SK-N-MC (cell line): ENCODE results near the gene ELMO3.

Experiments used
- DNase-seq: peaks from one replicate; pipeline ENCODE4 v3.0.0-alpha.2; 2011; ENCODE audit warnings: low read depth, low spot score
- H3K27ac ChIP-seq: fragments of 200-600 bp; sonication (generic); 2 replicates; pipeline ENCODE4 v1.5.1; 2016; ENCODE audit warnings: mixed run types
- H3K36me3 ChIP-seq: fragments of 200-600 bp; sonication (generic); 2 replicates; pipeline ENCODE4 v1.6.1; 2017; ENCODE audit warnings: antibody characterized with exemption, low read length, mixed read lengths; ENCODE audit not compliant: insufficient read depth
- H3K4me3 ChIP-seq: fragments of 200-600 bp; sonication (generic); 2 replicates; pipeline ENCODE4 v1.5.1; 2016
- H3K9ac ChIP-seq: fragments of 200-600 bp; sonication (generic); 2 replicates; pipeline ENCODE4 v1.8.0; 2017; ENCODE audit warnings: mixed run types, mixed read lengths; ENCODE audit not compliant: insufficient read length
- H3K9me3 ChIP-seq: fragments of 200-600 bp; sonication (generic); 2 replicates; pipeline ENCODE4 v1.6.1; 2017; ENCODE audit warnings: low read depth, mild to moderate bottlenecking, antibody characterized with exemption, low read length, moderate library complexity, mixed read lengths
- EZH2 ChIP-seq: fragments of 200-600 bp; sonication (generic); IDR thresholded peaks from one replicate; pipeline ENCODE4 v1.6.1; 2017; ENCODE audit warnings: antibody characterized with exemption
- FOXP2 ChIP-seq: optimal IDR thresholded peaks from 2 replicates; pipeline ENCODE3; 2011; ENCODE audit warnings: mild to moderate bottlenecking, moderate library complexity; ENCODE audit not compliant: insufficient read depth; ENCODE audit errors: extremely low read length, control extremely low read depth
- POLR2AphosphoS5 ChIP-seq: IDR thresholded peaks from 2 replicates; pipeline ENCODE4 v1.6.1; 2012; ENCODE audit warnings: mild to moderate bottlenecking, low read depth, low read length, borderline replicate concordance

ELMO3 gene

GRCh38 chr16:67228034-67228785 is 29.3 kb downstream of the ELMO3 start:
- TF ChIP-seq POLR2AphosphoS5 (no peak), FOXP2 (no peak), EZH2 (no peak)
- Histone ChIP-seq H3K36me3 (no peaks in the 10 kb centered on the region; the same call in 1 of the 2 replicates), H3K4me3 (peak overlapping the region; percentile 88), H3K9ac (no peak overlapping the region), H3K27ac (no peak overlapping the region), H3K9me3 (no peaks in the 10 kb centered on the region)
- DNase-seq: no peak

GRCh38 chr16:67228905-67229304 is 30.0 kb downstream of the ELMO3 start:
- no peak for DNase-seq
- no peak for TF ChIP-seq POLR2AphosphoS5
- TF ChIP-seq FOXP2: no peak
- TF ChIP-seq EZH2: no peak
- Histone ChIP-seq H3K4me3 (no peak overlapping the region), H3K9ac (no peak overlapping the region), H3K36me3 (no peaks in the 10 kb centered on the region; the same call in 1 of the 2 replicates), H3K9me3 (no peaks in the 10 kb centered on the region), H3K27ac (no peak overlapping the region)

GRCh38 chr16:67229906-67230808 is 31.2 kb downstream of the ELMO3 start:
- no peak for TF ChIP-seq FOXP2
- no peak for TF ChIP-seq POLR2AphosphoS5
- TF ChIP-seq EZH2: no peak
- Histone ChIP-seq H3K27ac (no peak overlapping the region), H3K9ac (no peak overlapping the region), H3K9me3 (no peaks in the 10 kb centered on the region), H3K36me3 (no peaks in the 10 kb centered on the region; the same call in 1 of the 2 replicates), H3K4me3 (no peak overlapping the region)
- no peak for DNase-seq

GRCh38 chr16:67230809-67231660 is 32.1 kb downstream of the ELMO3 start:
- H3K27ac ChIP-seq: no peak overlapping the region
- no peaks in the 10 kb centered on the region; the same call in 1 of the 2 replicates for H3K36me3 ChIP-seq
- TF ChIP-seq POLR2AphosphoS5 (no peak), EZH2 (no peak), FOXP2 (no peak)
- no peak overlapping the region for H3K4me3 ChIP-seq
- H3K9me3 ChIP-seq: no peaks in the 10 kb centered on the region
- no peak overlapping the region for H3K9ac ChIP-seq
- no peak for DNase-seq

- H3K9ac ChIP-seq: no peak overlapping the region
- DNase-seq: no peak
- H3K9me3 ChIP-seq: no peaks in the 10 kb centered on the region
- no peaks in the 10 kb centered on the region; the same call in 1 of the 2 replicates for H3K36me3 ChIP-seq
- no peak overlapping the region for H3K4me3 ChIP-seq
- H3K27ac ChIP-seq: no peak overlapping the region
- no peak for TF ChIP-seq POLR2AphosphoS5
- TF ChIP-seq EZH2: no peak
- no peak for TF ChIP-seq FOXP2
Measured at GRCh38 chr16:67233596-67233995, 34.7 kb downstream of the ELMO3 start.

- H3K36me3 ChIP-seq: no peaks in the 10 kb centered on the region; the same call in 1 of the 2 replicates
- DNase-seq: no peak
- no peak overlapping the region for H3K4me3 ChIP-seq
- no peak for TF ChIP-seq EZH2
- H3K27ac ChIP-seq: no peak overlapping the region
- no peak overlapping the region for H3K9ac ChIP-seq
- no peaks in the 10 kb centered on the region for H3K9me3 ChIP-seq
Measured at GRCh38 chr16:67234180-67234597, 35.3 kb downstream of the ELMO3 start.

- H3K4me3 ChIP-seq: peak overlapping the region; percentile 66
- no peaks in the 10 kb centered on the region for H3K36me3 ChIP-seq
Measured at GRCh38 chr16:67235816-67236562, 37.1 kb downstream of the ELMO3 start.

More at GRCh38 chr16:67235816-67236562, 37.1 kb downstream of the ELMO3 start:
- H3K9ac ChIP-seq: peak overlapping the region; percentile 26
- H3K27ac ChIP-seq: peak overlapping the region; percentile 54; the same call in 1 of the 2 replicates
- no peak for DNase-seq
- TF ChIP-seq FOXP2 (no peak), POLR2AphosphoS5 (no peak; the same call in 1 of the 2 replicates), EZH2 (no peak)
- no peaks in the 10 kb centered on the region for H3K9me3 ChIP-seq
